HG02981 (cell line): ENCODE results near the gene CCKAR.

Experiments
- ATAC-seq: cut with Tn5 transposase; IDR thresholded peaks from one replicate; pipeline ENCODE4 v1.9.1; 2021; ENCODE audit warnings: mild to moderate bottlenecking, moderate library complexity; ENCODE audit not compliant: unreplicated experiment

CCKAR gene

GRCh38 chr4:26491449-26492170 lies 1.3 kb upstream of the CCKAR start:
- no peak for ATAC-seq

GRCh38 chr4:26490960-26491284 lies 638 bp upstream of the CCKAR start:
- ATAC-seq, result no peak

- no peak for ATAC-seq
Observed at GRCh38 chr4:26489101-26489985, 941 bp downstream of the CCKAR start.

- no peak for ATAC-seq
Observed at GRCh38 chr4:26485684-26486083, 4.6 kb downstream of the CCKAR start.

GRCh38 chr4:26484516-26484915 lies 5.8 kb downstream of the CCKAR start:
- no peak for ATAC-seq

- no peak for ATAC-seq
Observed at GRCh38 chr4:26484032-26484515, 6.2 kb downstream of the CCKAR start.

GRCh38 chr4:26482508-26483462 lies 7.5 kb downstream of the CCKAR start:
- ATAC-seq, result no peak

GRCh38 chr4:26478330-26478729 lies 12.0 kb downstream of the CCKAR start:
- ATAC-seq, result no peak

- ATAC-seq, result no peak
Observed at GRCh38 chr4:26476545-26476944, 13.7 kb downstream of the CCKAR start.

- ATAC-seq, result no peak
Observed at GRCh38 chr4:26475716-26476115, 14.6 kb downstream of the CCKAR start.

GRCh38 chr4:26474551-26474950 lies 15.7 kb downstream of the CCKAR start:
- ATAC-seq, result no peak

- ATAC-seq, result no peak
Observed at GRCh38 chr4:26473893-26474292, 16.4 kb downstream of the CCKAR start.

- no peak for ATAC-seq
Observed at GRCh38 chr4:26471890-26472289, 18.4 kb downstream of the CCKAR start.

GRCh38 chr4:26468977-26469376 lies 21.3 kb downstream of the CCKAR start:
- ATAC-seq, result no peak

GRCh38 chr4:26468283-26468949 lies 21.9 kb downstream of the CCKAR start:
- no peak for ATAC-seq

- no peak for ATAC-seq
Observed at GRCh38 chr4:26467724-26468123, 22.6 kb downstream of the CCKAR start.

- no peak for ATAC-seq
Observed at GRCh38 chr4:26466578-26467270, 23.6 kb downstream of the CCKAR start.

- no peak for ATAC-seq
Observed at GRCh38 chr4:26464420-26465095, 25.7 kb downstream of the CCKAR start.

- no peak for ATAC-seq
Observed at GRCh38 chr4:26463386-26463785, 26.9 kb downstream of the CCKAR start.
